Neural progenitor cell (in vitro differentiated cells): ENCODE results near the gene LINGO4.

Experiments
- CTCF ChIP-seq: fragments of 200-600 bp; sonication (generic); IDR thresholded peaks from 2 replicates; pipeline ENCODE4 v1.5.1; 2017; ENCODE audit warnings: antibody characterized with exemption, mild to moderate bottlenecking
- EZH2 ChIP-seq: fragments of 200-600 bp; sonication (generic); IDR thresholded peaks from 2 replicates; pipeline ENCODE4 v1.6.1; 2017; ENCODE audit warnings: antibody characterized with exemption, mild to moderate bottlenecking, moderate library complexity
- EZH2phosphoT487 ChIP-seq: fragments of 200-600 bp; sonication (generic); IDR thresholded peaks from 2 replicates; pipeline ENCODE4 v1.6.1; 2017; ENCODE audit warnings: antibody characterized with exemption

DNA sequence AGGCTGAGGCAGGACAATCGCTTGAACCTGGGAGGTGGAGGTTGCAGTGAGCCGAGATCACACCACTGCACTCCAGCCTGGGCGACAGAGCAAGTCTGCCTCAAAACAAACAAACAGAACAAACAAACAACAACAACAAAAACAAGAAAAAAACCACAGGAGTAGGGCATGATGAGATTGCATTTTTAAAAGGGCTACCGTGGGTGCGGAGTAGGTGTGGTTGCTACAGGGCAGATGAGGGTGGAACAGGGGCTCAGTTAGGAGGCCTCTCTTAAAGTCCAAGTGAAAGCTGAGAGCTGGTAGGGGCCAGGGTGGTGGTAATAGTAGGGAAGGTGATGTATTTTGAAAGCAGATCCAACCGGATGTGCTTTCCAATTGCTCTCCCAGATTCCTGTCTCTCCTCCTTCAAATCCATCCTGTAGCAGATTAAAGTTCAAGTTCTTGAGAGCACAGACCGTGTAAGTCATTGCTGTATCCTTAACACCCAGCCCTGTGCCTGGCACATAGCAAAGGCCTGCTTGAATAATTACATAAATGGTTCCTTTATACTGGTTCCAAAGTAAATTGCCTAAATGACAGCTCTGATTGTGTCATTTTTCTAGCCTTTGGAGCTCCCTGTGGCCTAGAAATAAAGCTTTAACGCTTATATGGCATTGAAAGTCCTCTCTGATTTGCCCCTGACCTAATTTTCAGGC, 4.2 kb upstream of the LINGO4 start:
- TF ChIP-seq EZH2 (no peak), CTCF (no peak), EZH2phosphoT487 (no peak)
